CD4-positive, alpha-beta T cell treated with Interleukin-6 at 100 ng/mL for 8 hours (primary cell): ENCODE measurements around the gene RNF113A.
"Not testable (repeated sequence)": the region's sequence is repeated elsewhere in the genome, so short reads cannot be mapped to it uniquely, and the experiment has no call there.

ENCODE experiments used
- DNase-seq: peaks from one replicate; pipeline ENCODE4 v3.0.0-alpha.2; 2020; ENCODE audit warnings: mixed read lengths, low spot score

The RNF113A gene

DNA sequence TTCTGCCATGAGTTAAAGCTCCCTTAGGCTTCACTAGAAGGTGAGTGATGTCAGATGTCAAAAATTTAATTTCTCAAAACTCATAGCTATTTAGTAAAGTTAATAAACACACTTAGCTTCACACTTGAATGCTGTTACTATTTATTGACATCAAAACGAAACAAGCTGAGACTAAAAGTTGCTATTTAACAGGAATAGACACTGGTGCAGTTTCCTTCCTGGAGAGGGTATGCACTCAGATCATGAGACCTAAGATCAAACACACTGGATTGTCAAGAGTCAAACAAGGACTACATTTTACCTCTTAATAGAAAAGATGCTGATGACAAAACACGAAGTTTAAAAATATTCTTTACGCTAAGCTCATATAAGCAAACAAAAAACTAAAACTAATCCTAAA, 37.6 kb downstream of the RNF113A start:
- DNase-seq: no peak

GRCh38 chrX:119828446-119828845, 43.1 kb downstream of the RNF113A start:
- no peak for DNase-seq

- no peak for DNase-seq
Measured at GRCh38 chrX:119826399-119826959, 45.1 kb downstream of the RNF113A start.

DNA sequence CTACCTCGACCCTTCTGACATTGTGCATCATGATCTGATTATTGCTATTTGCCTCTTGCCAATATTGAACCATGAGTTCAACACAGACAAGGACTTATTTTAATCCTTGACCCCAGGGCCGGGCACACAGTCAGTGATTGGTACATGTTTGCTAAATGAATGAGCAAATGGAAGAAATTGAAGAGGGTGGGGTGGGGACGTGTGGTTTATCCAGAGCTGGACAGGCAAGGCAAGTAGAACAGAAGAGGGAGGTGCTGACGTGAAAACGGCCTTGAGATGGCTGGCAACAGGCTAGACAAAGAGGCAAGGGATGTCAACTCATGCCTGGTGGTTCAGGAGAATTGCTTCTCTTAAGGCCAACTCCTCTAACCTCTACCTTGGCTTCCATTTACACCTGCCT, 47.3 kb downstream of the RNF113A start:
- not testable (repeated sequence) for DNase-seq

- peak; percentile 44 for DNase-seq
Measured at GRCh38 chrX:119821703-119822102, 49.8 kb downstream of the RNF113A start.
